K562 (cell line): Measurements from ENCODE around the gene DPH5. TPM values are rescaled to one million over a fixed set of nuclear protein-coding genes. Genes with fewer than 3 reads are reported as not detected.

Source experiments
- ARHGAP35 ChIP-seq: fragments of 450-650 bp; IDR thresholded peaks from 2 replicates; pipeline ENCODE4 v1.6.1; 2018; ENCODE audit not compliant: partially characterized antibody
- CHD1 ChIP-seq: fragments of 200-600 bp; sonication (generic); IDR thresholded peaks from one replicate; pipeline ENCODE4 v1.6.1; 2012; ENCODE audit warnings: mild to moderate bottlenecking, moderate library complexity, low read length, inconsistent platforms
- FOXP1 ChIP-seq: sonication (generic); formaldehyde crosslinking; IDR thresholded peaks from 2 replicates; pipeline ENCODE4 v1.8.0; 2022; ENCODE audit warnings: mild to moderate bottlenecking, missing genetic modification reagents
- IFI16 ChIP-seq: fragments of 250-450 bp; sonication (Bioruptor Pico); IDR thresholded peaks from 2 replicates; pipeline ENCODE4 v2.1.2; 2022; ENCODE audit warnings: mild to moderate bottlenecking, inconsistent platforms
- KLF16 ChIP-seq: IDR thresholded peaks from 2 replicates; pipeline ENCODE4 v1.6.1; 2016; ENCODE audit warnings: antibody characterized with exemption
- MAFF ChIP-seq: IDR thresholded peaks from 2 replicates; pipeline ENCODE4 v1.6.1; 2012; ENCODE audit warnings: low read length, improper control_type of control experiment
- NFE2 ChIP-seq: IDR thresholded peaks from 2 replicates; pipeline ENCODE4 v1.6.1; 2014; ENCODE audit warnings: antibody characterized with exemption, low read depth
- NFRKB ChIP-seq: fragments of 450-650 bp; IDR thresholded peaks from 2 replicates; pipeline ENCODE4 v1.6.1; 2016; ENCODE audit warnings: low read depth
- NONO ChIP-seq, 2 experiments: fragments of 200-400 bp in 1 of 2; fragments of 450-650 bp in 1 of 2; formaldehyde crosslinking in 1 of 2; IDR thresholded peaks; 2 replicates each; pipeline ENCODE4 v1.6.1; 2017; ENCODE audit warnings: low read depth in 2 of 2, mild to moderate bottlenecking in 2 of 2, moderate library complexity in 2 of 2, low read length in 1 of 2
- PHF8 ChIP-seq: fragments of 200-600 bp; sonication (generic); IDR thresholded peaks from 2 replicates; pipeline ENCODE4 v1.6.1; 2012; ENCODE audit warnings: mixed run types, mild to moderate bottlenecking, inconsistent platforms, low read length, moderate library complexity, borderline replicate concordance
- PRDM10 ChIP-seq: fragments of 450-650 bp; IDR thresholded peaks from 2 replicates; pipeline ENCODE4 v1.6.1; 2018; ENCODE audit not compliant: partially characterized antibody
- SAFB2 ChIP-seq: fragments of 200-400 bp; formaldehyde crosslinking; IDR thresholded peaks from 2 replicates; pipeline ENCODE4 v1.6.1; 2018; ENCODE audit warnings: borderline replicate concordance, low read length, low read depth, moderate library complexity; ENCODE audit not compliant: severe bottlenecking
- SIRT6 ChIP-seq: IDR thresholded peaks from one replicate; pipeline ENCODE4 v1.6.1; 2012; ENCODE audit warnings: low read depth, mild to moderate bottlenecking, control low read depth, inconsistent platforms, low read length, moderate library complexity
- ZNF133 ChIP-seq: fragments of 250-450 bp; sonication (Bioruptor Pico); IDR thresholded peaks from 2 replicates; pipeline ENCODE4 v1.4.0; 2020; ENCODE audit warnings: mild to moderate bottlenecking
- ZNF431 ChIP-seq: sonication (generic); formaldehyde crosslinking; IDR thresholded peaks from 2 replicates; pipeline ENCODE4 v1.8.0; 2022; ENCODE audit warnings: mild to moderate bottlenecking, missing genetic modification reagents
- ZNF512 ChIP-seq: IDR thresholded peaks from 2 replicates; pipeline ENCODE4 v1.6.1; 2016; ENCODE audit warnings: missing genetic modification characterization, missing compliant biosample characterization
- ZNF655 ChIP-seq: fragments of 250-450 bp; sonication (Bioruptor Pico); IDR thresholded peaks from 2 replicates; pipeline ENCODE4 v1.5.0; 2021
- ZNF830 ChIP-seq: fragments of 250-450 bp; sonication (Bioruptor Pico); IDR thresholded peaks from 2 replicates; pipeline ENCODE4 v1.5.0; 2021; ENCODE audit warnings: mild to moderate bottlenecking
- polyA plus RNA-seq, 8 experiments: library from polyadenylated mRNA; depleted of rRNA in 4 of 8; stranded (reverse) in 5 of 8; unstranded in 3 of 8; fragments of >200 nt; fragmentation: Nextera tagmentation in 2 of 8; fragmentation: Illumina TruSeq in 1 of 8; extraction: Ambion mirVana in 2 of 8; extraction: Trizol in 1 of 8; gene quantifications; 2 replicates each; pipeline versions ENCODE4 v1.2.1 to v1.2.3, GENCODE V29; 2011 to 2014; ENCODE audit warnings: inconsistent platforms in 1 of 8, missing spikeins in 1 of 8
- total RNA-seq, 7 experiments: library from RNA; depleted of rRNA in 6 of 7; stranded (reverse); fragments of >200 nt in 6 of 7; fragmentation: Illumina TruSeq in 2 of 7; extraction: Trizol in 2 of 7; gene quantifications; 2 replicates each; pipeline versions ENCODE4 v1.2.1 to v1.2.3, GENCODE V29; 2011 to 2021; ENCODE audit warnings: low replicate concordance in 1 of 7
- TF ChIP-seq, protein P1 (sequence below), 2 experiments: fragments of 450-650 bp; IDR thresholded peaks; 2 replicates each; pipeline ENCODE4 v1.6.1; 2018; ENCODE audit warnings: mild to moderate bottlenecking in 2 of 2, low read depth in 1 of 2; ENCODE audit not compliant: partially characterized antibody in 2 of 2

The DPH5 gene
- total and polyA plus RNA-seq, 9 of the 15 experiments (the other 6 are each of a cell fraction or from before 2014, with no cell fraction given), result 37.6 to 159 (median 89.7) TPM

DNA sequence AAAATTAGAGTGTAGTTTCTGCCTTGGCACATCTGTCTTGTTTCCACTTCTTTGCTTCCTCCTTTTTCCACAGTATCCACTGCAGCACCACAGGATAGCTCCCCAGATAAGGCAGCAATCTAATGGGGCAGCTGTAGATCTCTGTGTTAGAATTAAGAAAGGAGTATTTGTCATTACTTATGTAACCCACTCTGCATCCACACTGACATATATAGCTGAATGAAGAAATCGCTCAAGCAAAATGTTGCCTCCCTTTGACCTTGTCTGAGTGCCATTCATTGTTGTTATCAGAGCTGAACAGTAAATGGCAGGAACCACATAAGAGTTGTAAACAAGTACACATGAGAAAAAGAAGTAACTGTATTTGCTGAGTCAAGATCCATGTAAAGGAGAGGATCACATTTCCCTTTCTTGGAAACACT is 45.9 kb upstream of the DPH5 start (continued):
- peak; percentile 25 for TF ChIP-seq PRDM10
- TF ChIP-seq CHD1, result no peak
- TF ChIP-seq NFRKB, result no peak
- no peak for TF ChIP-seq ARHGAP35
- TF ChIP-seq FOXP1, result peak; percentile 45; the same call in 1 of the 2 replicates
- no peak for TF ChIP-seq ZNF512 (tag)
- no peak for TF ChIP-seq IFI16 (CRISPR knock-in tag)
- TF ChIP-seq ZNF431 (CRISPR knock-in tag), result no peak
- TF ChIP-seq MAFF, result peak; percentile 80; the same call in 1 of the 2 replicates
- TF ChIP-seq KLF16, result peak; percentile 65; the same call in 1 of the 2 replicates
- no peak for TF ChIP-seq ZNF655 (CRISPR knock-in tag)
- peak; percentile 91 for TF ChIP-seq NFE2
- TF ChIP-seq, protein P1, sequence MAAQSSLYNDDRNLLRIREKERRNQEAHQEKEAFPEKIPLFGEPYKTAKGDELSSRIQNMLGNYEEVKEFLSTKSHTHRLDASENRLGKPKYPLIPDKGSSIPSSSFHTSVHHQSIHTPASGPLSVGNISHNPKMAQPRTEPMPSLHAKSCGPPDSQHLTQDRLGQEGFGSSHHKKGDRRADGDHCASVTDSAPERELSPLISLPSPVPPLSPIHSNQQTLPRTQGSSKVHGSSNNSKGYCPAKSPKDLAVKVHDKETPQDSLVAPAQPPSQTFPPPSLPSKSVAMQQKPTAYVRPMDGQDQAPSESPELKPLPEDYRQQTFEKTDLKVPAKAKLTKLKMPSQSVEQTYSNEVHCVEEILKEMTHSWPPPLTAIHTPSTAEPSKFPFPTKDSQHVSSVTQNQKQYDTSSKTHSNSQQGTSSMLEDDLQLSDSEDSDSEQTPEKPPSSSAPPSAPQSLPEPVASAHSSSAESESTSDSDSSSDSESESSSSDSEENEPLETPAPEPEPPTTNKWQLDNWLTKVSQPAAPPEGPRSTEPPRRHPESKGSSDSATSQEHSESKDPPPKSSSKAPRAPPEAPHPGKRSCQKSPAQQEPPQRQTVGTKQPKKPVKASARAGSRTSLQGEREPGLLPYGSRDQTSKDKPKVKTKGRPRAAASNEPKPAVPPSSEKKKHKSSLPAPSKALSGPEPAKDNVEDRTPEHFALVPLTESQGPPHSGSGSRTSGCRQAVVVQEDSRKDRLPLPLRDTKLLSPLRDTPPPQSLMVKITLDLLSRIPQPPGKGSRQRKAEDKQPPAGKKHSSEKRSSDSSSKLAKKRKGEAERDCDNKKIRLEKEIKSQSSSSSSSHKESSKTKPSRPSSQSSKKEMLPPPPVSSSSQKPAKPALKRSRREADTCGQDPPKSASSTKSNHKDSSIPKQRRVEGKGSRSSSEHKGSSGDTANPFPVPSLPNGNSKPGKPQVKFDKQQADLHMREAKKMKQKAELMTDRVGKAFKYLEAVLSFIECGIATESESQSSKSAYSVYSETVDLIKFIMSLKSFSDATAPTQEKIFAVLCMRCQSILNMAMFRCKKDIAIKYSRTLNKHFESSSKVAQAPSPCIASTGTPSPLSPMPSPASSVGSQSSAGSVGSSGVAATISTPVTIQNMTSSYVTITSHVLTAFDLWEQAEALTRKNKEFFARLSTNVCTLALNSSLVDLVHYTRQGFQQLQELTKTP (IDR thresholded peaks at IDR 0.05; ENCODE audit: low read depth in 1 of 2, partially characterized antibody in 2 of 2), result peak; percentile 55 to 64
- TF ChIP-seq NONO (IDR thresholded peaks at IDR 0.05; ENCODE audit: low read depth in 2 of 2, low read length in 1 of 2), result no peak
- no peak for TF ChIP-seq ZNF133 (CRISPR knock-in tag)
- TF ChIP-seq SIRT6, result no peak
- no peak for TF ChIP-seq PHF8
- no peak for TF ChIP-seq ZNF830 (CRISPR knock-in tag)
- no peak for TF ChIP-seq SAFB2
